Colonic mucosa (tissue), 4 donors: Measurements from ENCODE around the gene ANKRD11. TPM values are rescaled to one million over a fixed set of nuclear protein-coding genes. Genes with fewer than 3 reads are reported as not detected.

Experiments
- DNase-seq: peaks from one replicate; pipeline ENCODE4 v3.0.0-alpha.2; 2020
- H3K27ac ChIP-seq: fragments of 200-600 bp; one replicate; pipeline ENCODE4 v1.8.0; 2021
- H3K27me3 ChIP-seq: fragments of 200-600 bp; one replicate; pipeline ENCODE4 v1.8.0; 2021
- H3K36me3 ChIP-seq: fragments of 200-600 bp; one replicate; pipeline ENCODE4 v1.8.0; 2021
- H3K4me1 ChIP-seq: fragments of 200-600 bp; one replicate; pipeline ENCODE4 v1.8.0; 2021; ENCODE audit warnings: mild to moderate bottlenecking
- H3K4me3 ChIP-seq: fragments of 200-600 bp; one replicate; pipeline ENCODE4 v1.8.0; 2021
- H3K9ac ChIP-seq, 2 donors: one replicate each; pipeline ENCODE4 v1.7.0; 2013; ENCODE audit warnings: control low read depth in 2 of 2, low read depth in 2 of 2, low read length in 2 of 2
- H3K9me3 ChIP-seq: fragments of 200-600 bp; one replicate; pipeline ENCODE4 v1.8.0; 2021
- CTCF ChIP-seq: fragments of 200-600 bp; IDR thresholded peaks from one replicate; pipeline ENCODE4 v1.8.0; 2022; ENCODE audit warnings: antibody characterized with exemption, mild to moderate bottlenecking
- intact Hi-C: fragments of 100-400 bp; cut with DNase I; formaldehyde crosslinking; loops from one replicate; pipeline ENCODE4 v1.14.1; 2022
- total RNA-seq, 2 donors: library from RNA; stranded (reverse); fragmentation: NEBNext Ultra II Directional in 1 of 2; extraction: Animal tissue kit (Norgen Biotek cat#: 25700) in 1 of 2; gene quantifications; one replicate each; pipeline ENCODE4 v1.2.1, GENCODE V29; 2021
- donor health status: healthy.
- donor health status: DM: no; HTN: no; CAD: no.
- donor health status: DM: no; HTN: no; CAD: no.

Gene ANKRD11
- total RNA-seq, 2 donors from 2014 or later, result 69.4 to 129 TPM

- Histone ChIP-seq H3K36me3 (no peaks in the 10 kb centered on the region), H3K4me1 (peaks cover 25% of the 10 kb centered on the region), H3K27me3 (no peaks in the 10 kb centered on the region), H3K9ac (peak overlapping the region in 1 of 2 donors; percentile 67), H3K27ac (peak overlapping the region; percentile 91), H3K4me3 (peak overlapping the region; percentile 72), H3K9me3 (no peaks in the 10 kb centered on the region)
- intact Hi-C loops, result loop anchor here (2.0 kb wide), 1 partner anchor 15 kb away; no protein-coding TSS in a partner anchor
- no peak for DNase-seq
- no peak for TF ChIP-seq CTCF
These were observed 393 bp downstream of the ANKRD11 start for GRCh38 chr16:89489898-89490438.

- Histone ChIP-seq H3K4me1 (peaks cover 28% of the 10 kb centered on the region), H3K27me3 (no peaks in the 10 kb centered on the region), H3K27ac (peak overlapping the region; percentile 91), H3K36me3 (no peaks in the 10 kb centered on the region), H3K9me3 (no peaks in the 10 kb centered on the region), H3K9ac (peak overlapping the region; percentile 67 to 83), H3K4me3 (peak overlapping the region; percentile 72)
- no peak for TF ChIP-seq CTCF
- intact Hi-C loops, result no loop called here
- DNase-seq, result peak; percentile 86
These were observed 1.1 kb downstream of the ANKRD11 start for GRCh38 chr16:89489040-89489897.

- intact Hi-C loops, result no loop called here
- no peak overlapping the region for H3K27ac ChIP-seq
These were observed 4.6 kb downstream of the ANKRD11 start for GRCh38 chr16:89485701-89486246.

GRCh38 chr16:89484923-89485679 lies 5.3 kb downstream of the ANKRD11 start:
- DNase-seq, result no peak
- no peak for TF ChIP-seq CTCF
- Histone ChIP-seq H3K4me1 (peaks cover 47% of the 10 kb centered on the region), H3K9me3 (no peaks in the 10 kb centered on the region), H3K27me3 (no peaks in the 10 kb centered on the region), H3K36me3 (no peaks in the 10 kb centered on the region), H3K9ac (peak overlapping the region in 1 of 2 donors; percentile 39), H3K4me3 (no peak overlapping the region), H3K27ac (no peak overlapping the region)
- intact Hi-C loops, result no loop called here

More at GRCh38 chr16:89485701-89486246, 4.6 kb downstream of the ANKRD11 start:
- no peak overlapping the region for H3K4me3 ChIP-seq
- H3K27me3 ChIP-seq, result no peaks in the 10 kb centered on the region
- no peaks in the 10 kb centered on the region for H3K9me3 ChIP-seq
- H3K36me3 ChIP-seq, result no peaks in the 10 kb centered on the region
- no peak for TF ChIP-seq CTCF
- H3K9ac ChIP-seq, result no peak overlapping the region
- DNase-seq, result no peak
- H3K4me1 ChIP-seq, result peaks cover 47% of the 10 kb centered on the region

- H3K4me1 ChIP-seq, result peaks cover 47% of the 10 kb centered on the region
- no peak overlapping the region for H3K9ac ChIP-seq
- no peak for TF ChIP-seq CTCF
- no peak for DNase-seq
- no peaks in the 10 kb centered on the region for H3K9me3 ChIP-seq
- no peak overlapping the region for H3K4me3 ChIP-seq
- H3K36me3 ChIP-seq, result no peaks in the 10 kb centered on the region
- H3K27me3 ChIP-seq, result no peaks in the 10 kb centered on the region
- no peak overlapping the region for H3K27ac ChIP-seq
- intact Hi-C loops, result no loop called here
These were observed 6.3 kb downstream of the ANKRD11 start for GRCh38 chr16:89484041-89484501.
